Measurements from ENCODE around the gene KIAA1586.
"Not testable (repeated sequence)": the region's sequence is repeated elsewhere in the genome, so short reads cannot be mapped to it uniquely, and the experiment has no call there.

KIAA1586 gene, protein sequence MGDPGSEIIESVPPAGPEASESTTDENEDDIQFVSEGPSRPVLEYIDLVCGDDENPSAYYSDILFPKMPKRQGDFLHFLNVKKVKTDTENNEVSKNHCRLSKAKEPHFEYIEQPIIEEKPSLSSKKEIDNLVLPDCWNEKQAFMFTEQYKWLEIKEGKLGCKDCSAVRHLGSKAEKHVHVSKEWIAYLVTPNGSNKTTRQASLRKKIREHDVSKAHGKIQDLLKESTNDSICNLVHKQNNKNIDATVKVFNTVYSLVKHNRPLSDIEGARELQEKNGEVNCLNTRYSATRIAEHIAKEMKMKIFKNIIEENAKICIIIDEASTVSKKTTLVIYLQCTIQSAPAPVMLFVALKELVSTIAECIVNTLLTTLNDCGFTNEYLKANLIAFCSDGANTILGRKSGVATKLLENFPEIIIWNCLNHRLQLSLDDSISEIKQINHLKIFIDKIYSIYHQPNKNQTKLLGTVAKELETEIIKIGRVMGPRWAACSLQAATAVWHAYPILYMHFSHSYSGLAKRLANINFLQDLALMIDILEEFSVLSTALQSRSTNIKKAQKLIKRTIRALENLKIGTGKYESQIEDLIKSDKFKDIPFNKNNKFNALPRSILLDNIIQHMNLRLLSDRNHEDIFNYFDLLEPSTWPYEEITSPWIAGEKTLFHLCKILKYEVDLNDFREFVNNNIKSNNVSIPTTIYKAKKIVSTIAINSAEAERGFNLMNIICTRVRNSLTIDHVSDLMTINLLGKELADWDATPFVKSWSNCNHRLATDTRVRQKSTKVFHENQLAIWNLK

DNA sequence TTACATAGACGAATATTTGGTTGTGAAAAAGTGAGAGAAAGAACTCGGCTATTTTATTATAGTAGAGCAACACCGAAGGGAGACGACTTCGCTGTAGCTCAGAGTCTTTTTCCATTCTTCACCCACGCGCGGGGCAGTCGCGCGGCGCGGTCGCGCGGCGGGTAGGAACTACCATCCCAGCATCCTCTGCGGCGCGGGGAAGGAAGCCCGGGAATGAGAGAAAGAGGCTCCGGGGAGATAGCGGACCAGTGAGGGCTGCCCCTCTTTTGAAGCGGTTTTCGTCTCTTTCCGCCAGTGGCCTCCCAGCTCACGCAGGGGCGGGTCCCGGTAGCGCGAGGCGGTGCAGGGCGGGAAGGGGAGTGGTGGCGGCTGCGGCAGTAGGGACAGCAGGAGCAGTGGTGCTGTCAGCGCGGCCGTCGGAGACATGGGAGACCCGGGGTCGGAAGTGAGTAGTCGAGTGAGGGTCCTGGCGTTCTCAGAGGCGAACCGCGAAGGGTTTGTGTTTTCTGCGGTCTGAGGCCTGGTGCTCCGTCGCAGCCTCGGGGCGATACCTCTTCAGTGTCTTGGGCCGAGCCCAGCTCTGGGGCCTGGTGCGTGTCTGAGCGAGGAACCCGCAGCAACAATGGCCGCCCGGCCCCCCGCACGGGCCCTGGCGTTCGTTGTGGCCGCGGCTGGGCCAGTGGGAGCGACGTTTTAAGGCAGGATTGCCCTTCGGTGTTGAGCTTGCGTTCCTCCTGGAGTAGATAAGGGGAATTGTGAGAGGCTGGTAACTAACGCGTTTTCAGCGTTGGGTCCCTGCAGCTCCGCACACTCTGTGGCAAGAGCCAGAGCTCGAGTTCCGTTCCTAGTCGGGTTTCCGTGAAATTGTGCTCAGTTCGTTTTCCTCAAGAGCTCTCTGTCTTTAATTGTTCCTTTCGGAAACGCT lies at the start of gene KIAA1586:
TSS of gene KIAA1586 (plus strand) at position 362 of the 925 bp plus-strand sequence. CDS start at position 425, 63 bp downstream.
- DNase-seq = peak; percentile 75 to 82

DNA sequence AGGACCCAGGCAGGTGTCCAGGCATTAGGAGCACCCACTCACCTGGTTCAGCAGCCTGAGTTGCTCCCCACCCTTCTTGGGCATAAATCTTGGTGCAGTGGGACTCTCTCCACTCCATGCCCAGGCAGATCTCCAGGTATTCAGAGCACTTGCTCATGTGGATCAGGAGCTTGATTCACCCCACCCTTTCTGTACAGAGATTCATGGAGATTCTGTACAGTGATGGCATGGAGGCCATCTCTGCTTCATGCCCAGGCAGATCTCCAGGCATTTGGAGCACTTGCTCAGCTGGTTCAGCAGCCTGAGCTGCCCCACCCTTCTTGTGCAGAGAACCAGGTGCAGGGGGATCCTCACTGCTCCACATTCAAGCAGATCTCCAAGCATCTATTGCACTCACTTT lies 47.4 kb upstream of the KIAA1586 start:
- no peak for DNase-seq

DNA sequence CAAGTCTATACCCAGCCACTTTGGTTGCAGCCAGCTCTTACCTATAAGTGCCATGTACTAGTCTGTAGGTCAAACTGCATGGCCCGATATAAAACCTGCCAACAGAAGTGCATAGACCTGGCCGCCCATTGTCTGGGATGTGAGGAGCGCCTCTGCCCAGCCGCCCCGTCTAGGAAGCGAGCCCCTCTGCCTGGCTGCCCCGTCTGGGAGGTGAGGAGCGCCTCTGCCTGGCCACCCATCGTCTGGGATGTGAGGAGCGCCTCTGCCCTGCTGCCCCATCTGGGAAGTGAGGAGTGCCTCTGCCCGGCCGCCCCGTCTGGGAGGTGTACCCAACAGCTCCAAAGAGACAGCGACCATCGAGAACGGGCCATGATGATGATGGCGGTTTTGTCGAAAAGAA lies 46.7 kb upstream of the KIAA1586 start:
- DNase-seq = not testable (repeated sequence)

DNA sequence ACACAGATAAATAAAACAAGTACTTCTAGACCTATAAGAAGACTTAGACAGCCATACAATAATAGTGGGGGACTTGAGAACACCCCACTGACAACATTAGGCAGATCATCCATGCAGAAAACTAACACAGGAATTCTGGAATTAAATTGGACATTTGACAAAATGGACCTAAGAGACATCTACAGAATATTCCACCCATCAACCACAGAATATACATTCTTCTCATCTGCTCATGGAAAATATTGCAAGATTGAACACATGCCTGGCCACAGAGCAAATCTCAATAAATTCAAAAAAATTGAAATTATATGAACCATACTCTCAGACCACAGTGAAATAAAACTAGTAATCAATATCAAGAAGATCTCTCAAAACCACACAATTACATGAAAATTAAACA lies 44.3 kb upstream of the KIAA1586 start:
- DNase-seq = no peak

DNA sequence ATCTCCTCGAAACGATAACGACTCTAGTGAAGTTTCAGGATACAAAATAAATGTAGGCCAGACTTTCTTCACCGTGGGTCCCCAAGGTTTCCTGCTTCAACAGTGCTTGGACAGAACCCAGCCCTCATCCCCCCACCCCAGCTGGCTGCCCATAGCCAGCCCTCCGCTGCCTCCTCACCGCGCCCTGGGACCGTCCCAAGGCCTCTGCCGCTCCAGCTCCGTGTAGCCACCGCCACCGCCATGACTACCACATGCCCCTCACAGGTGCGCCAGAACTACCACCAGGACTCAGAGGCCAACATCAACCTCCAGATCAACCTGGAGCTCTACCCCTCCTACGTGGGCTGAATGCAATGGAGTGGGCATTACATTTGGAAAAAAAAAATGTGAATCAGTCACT lies 42.2 kb upstream of the KIAA1586 start:
- DNase-seq = no peak

DNA sequence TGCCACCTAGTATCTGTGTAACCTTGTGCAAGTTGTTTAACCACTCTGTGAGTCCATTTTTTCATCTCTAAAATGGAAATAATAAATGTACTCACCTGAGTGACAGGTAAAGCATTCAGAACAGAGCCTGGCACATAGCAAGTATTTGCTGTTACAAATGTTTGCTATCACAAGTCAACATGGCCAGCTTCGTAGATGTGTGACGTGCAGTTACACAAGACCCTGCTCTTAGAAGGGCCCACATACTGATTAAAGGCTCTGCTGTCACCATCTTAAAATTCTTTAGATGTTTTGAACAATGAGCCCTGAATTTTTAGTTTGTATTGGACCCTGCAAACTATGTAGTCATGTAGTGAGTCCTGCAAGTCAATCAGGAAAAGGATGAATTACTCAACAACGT lies 40.4 kb upstream of the KIAA1586 start:
- no peak for DNase-seq

DNA sequence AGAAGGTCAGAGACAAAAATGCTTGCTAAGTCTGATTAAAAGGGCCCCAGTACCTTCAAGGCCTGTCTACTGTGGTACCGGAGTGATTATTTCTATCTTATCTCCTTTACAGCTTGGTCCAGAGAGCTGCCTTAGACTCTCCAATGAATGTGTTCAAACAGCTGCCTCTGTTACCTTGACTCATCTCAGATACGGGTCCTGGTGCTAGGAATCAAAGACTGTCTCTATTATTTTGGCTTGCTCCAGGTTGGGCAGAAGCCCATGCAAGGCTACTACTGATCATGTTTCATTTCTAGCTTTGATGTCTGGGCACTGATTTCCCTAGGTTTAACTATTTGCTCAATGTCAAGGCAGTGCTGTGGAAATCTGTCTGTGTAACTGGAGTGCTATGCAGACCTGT lies 38.4 kb upstream of the KIAA1586 start:
- not testable (repeated sequence) for DNase-seq

DNA sequence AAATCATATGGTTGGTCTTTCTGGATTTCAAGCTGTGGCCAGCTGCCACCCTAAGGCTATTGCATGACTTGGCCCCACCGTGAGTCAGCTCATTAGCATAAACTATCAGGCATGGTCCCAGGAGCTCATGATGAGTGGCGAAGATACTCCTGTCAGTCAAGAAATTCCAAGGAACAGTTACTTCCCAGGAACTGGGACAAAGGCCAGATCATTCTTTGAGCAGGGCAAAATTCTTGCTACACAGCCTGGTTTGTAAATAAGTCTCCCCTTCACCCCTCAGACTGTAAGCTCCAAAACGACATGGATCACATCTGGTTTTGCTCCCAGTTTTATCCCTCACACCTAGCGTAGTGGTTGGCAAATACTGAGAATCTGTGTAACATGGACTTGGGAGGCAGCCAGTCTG lies 33.0 kb upstream of the KIAA1586 start:
- DNase-seq = no peak

DNA sequence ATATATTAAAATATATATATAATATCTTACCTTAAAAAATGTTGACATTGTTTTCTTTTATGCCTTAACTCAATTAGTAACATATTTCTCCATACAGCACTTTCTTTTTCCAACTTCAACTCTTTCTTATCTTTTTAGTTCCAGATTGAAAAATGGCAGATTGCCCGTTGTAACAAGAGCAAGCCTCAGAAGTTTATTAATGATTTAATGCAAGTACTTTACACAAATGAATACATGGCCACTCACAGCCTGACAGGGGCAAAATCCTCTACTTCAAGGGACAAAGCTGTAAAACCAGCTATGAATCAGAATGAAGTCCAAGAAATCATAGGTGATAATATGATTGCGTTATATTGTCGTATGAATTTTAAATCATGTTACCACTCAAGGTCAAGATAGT lies 29.4 kb upstream of the KIAA1586 start:
- no peak for DNase-seq

DNA sequence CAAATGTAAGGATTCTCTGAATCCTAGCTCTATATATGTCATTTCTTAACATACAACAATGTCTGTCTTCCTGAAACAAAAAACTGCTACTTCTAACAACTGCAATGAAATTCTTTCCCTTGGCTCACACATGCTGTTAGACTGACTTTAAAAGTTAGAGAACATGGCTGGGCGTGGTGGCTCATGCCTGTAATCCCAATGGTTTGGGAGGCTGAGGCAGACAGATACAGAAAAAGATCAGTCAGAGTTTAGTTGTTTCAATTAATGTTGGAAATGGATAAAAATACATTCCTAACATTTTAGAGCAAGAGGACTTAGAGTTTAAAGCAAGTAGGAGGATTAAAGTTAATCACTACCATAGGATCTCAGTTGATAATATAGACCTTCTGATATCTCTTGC lies 28.7 kb upstream of the KIAA1586 start:
- no peak for DNase-seq

DNA sequence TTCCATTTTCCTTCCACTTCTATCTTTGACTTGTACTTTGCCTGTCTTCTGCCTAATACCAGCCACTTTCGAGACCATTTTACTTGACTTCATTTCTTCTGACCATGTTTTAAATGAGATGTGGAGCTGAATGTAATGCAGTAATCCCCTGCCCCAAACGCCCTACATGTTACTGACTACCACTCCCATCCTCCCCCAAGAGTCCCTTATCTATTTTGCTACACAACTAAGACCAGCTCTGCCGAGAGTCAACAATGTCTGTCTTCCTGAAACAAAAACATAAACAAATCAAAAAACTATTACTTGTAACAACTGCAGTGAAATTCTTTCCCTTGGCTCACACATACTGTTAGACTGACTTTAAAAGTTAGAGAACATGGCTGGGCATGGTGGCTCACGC lies 27.1 kb upstream of the KIAA1586 start:
- DNase-seq = no peak

DNA sequence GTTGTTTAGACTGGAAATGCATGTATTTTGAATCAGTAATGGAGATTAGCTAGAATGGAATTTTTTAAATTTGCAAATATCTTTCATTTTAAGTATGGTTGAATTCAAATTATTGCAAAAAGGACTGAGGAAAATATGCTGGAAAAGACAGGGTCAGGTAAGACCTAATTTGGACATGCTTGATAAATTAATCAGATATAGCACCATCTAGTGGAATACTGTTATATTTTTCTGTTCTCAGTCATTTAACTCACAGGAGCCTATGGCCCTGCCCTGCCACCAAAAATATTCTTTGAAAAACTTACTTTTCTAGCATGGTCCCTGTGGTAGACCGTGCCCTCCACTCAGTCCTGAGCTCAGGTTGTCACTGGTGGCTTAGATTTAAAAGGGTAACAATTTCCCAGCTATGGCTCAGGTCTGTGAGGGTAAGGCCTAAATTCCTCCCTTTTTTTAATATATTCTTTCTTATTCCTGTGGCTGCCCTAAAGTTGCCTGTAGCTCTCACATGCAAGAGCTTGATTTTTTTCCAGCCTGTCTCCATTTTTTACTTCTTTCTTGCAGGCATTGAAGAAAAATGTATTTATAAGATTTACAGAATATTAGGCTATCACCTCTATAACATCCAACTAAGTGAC lies 25.3 kb upstream of the KIAA1586 start:
- DNase-seq = peak; percentile 27 to 64

DNA sequence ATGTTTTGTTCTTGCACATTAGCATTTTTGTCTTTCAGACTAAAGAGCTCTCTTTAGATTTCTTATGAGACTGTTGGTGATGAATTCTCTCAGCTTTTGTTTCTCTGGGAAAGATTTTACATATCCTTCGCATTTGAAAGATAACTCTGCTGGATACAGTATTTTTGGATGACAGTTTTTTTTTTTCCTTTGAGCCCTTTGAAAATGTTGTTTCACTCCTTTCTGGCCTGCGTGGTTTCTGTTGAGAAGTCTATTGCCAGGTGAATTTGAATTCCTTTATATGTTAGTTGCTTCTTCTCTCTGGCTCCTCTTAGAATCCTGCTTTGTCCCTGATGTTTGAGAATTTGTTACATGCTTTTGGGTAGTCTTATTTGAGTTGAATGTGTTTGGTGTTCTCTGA lies 22.2 kb upstream of the KIAA1586 start:
- DNase-seq = no peak

DNA sequence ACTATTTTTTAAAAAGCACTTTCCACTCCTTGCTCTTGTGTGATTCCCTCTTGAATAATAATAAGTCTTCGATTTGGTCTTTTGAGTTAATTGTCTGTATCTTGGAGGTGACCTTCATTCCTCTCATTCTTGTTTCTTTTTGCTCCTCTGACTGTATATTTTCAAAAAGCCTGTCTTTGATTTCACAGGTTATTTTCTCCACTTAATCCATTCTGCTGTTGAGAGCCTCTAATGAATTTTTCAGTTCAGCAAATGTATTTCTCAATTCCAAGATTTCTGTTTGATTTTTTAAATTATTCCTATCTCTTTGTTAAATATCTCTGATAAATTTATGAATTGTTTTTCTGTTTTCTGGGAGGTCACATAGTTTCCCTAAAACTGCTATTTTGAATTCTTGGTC lies 21.7 kb upstream of the KIAA1586 start:
- no peak for DNase-seq

DNA sequence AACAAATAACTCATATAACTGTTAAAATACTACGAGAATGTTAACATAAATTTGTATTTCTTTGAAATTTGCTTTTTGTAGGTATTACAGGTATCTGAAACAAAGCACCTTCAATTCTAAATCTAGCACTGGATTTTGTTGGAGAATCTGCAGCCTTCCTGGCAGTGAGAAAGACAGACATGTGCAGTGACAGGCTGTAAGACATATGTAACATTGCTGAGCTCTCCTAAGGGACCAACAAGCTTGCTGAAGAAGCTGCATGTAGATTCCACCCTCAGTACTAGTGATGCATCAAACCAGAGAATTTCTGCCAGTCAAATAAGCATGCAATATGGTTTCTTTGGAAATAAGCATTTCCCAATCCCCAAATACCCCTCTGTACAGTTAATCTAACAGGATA lies 20.5 kb upstream of the KIAA1586 start:
- no peak for DNase-seq

DNA sequence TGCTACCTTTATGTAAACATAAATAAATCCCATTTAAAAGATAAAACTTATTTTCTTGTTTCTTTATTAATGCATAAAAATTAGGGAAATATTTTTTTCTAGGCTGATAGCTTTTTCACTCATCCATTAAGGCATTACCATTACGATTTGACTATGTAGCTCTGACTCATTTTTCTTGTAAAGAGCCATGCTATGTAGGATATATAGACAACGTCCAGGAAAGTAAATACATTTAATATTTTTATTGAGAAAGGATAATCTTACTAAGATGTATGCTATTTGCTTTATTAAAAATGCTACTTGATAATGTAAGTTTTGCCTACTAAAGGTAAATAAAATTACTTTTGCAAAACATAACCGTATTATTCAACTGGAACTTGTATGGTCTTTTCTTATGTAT lies 19.2 kb upstream of the KIAA1586 start:
- DNase-seq = no peak

DNA sequence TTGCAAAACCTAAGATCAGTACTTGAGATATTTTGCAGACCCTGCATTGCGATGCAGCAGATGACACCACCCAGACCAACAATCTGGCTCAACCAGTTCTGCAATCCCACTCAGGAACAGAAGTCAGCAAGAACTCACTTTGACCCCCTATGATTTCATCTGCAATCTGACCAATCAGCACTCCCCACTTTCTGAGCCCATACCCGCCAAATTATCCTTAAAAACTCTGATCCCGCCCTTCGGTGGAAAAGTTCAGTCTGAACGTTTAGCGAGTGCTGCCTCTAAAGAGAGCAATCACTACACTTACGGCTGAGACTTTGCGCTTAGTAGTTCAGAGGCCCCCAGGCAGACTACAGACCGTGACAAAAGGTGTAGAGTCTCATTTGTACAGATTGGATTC lies 17.3 kb upstream of the KIAA1586 start:
- DNase-seq = no peak

DNA sequence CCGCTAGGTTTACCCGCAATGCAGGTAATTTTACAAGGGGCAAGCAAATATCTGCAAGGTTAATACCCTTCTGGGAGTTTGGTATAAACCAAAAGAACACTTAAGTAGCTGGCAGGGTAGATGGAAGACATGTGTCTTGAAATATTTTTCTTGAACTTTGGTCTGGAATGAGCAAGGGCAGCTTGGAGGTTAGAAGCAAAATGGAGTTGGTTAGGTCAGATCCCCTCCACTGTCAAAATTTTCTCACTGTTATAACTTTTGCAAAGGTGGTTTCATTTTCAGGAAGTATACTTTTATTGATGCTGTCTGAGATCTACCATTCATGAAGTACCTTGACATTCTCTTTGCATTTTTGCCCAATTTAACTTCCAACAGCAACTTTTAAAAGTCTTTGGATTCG lies 13.3 kb upstream of the KIAA1586 start:
- DNase-seq = no peak

DNA sequence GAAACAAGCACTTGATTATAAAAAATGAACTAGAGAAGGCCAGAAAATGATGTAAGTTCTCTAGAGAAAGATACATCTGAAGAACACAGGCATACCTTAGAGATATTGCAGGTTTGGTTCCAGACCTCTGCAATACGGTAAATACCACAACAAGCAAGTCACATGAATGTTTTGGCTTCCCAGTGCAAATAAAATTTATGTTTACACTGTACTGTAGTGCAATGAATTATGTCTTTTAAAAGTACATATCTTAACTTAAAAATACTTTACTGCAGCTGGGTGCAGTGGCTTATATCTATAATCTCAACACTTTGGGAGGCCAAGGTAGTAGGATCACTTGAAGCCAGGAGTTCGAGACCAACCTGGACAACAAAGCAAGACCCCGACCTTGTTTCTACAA lies 10.9 kb upstream of the KIAA1586 start:
- DNase-seq = no peak

DNA sequence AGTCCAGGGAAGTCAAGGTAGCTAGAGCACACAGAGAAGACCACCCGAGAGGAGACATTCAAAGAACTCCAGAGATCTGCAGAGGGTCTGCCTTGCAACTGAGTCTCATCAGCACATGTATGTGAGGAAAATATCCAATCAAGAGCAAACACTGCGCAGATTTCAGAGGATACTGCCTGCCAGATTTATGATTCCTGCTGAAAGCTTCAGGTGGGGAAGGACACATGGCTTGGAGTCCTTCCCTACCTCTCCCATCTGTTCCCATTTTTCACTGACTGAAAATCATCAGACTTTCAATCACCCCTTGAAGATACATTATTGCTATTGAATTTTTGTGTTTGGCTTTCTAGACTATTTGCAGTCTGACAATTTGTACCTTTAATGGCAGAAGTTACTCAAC lies 7.6 kb upstream of the KIAA1586 start:
- DNase-seq = no peak

DNA sequence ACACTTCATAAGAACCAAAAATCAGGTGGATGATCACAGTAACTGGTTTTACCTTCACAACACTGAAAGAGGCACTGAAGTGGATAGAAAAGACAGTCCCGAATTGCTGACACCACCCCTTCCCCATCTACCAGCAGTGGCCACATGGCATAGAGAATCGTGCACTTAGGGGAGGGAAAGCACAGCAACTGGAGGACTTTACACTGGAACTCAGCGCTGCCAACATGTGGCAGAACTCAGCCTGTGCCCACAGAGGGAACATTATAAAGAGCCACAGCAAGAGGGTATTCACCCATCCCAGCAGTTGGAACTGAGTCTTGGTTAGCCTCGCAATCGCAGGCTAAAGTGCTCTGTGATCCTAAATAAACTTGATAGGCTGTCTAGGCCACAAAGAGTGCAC lies 6.5 kb upstream of the KIAA1586 start:
- no peak for DNase-seq

DNA sequence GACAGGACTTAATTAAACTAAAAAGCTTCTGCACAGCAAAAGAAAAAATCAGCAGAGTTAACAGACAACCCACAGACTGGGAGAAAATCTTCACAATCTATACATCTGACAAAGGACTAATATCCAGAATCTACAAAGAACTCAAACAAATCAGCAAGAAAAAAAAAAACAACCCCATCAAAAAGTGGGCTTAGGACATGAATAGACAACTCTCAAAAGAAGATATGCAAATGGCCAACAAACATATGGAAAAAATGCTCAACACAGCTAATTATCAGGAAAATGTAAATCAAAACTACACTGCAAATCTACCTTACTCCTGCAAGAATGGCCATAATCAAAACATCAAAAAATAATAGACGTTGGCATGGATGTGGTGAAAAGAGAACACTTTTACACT lies 2.4 kb upstream of the KIAA1586 start:
- DNase-seq = not testable (repeated sequence)

DNA sequence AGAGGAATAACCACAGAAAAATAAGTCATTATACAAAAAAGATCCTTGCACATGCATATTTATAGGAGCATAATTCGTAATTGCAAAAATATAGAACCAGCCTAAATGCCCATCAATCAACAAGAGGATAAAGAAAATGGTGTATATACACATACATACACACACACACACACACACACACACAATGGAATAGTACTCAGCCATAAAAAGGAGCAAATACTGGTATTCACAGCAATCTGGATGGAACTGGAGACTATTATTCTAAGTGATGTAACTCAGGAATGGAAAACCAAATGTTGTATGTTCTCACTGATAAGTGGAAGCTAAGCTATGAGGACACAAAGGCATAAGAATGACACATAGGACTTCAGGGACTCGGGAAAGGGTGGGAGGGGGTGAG lies 1.9 kb upstream of the KIAA1586 start:
- no peak for DNase-seq
